GM12874 (cell line): ENCODE data around the gene FKBP1C.
"Not testable (repeated sequence)": the region's sequence is repeated elsewhere in the genome, so short reads cannot be mapped to it uniquely, and the experiment has no call there.

ENCODE experiments used
- CTCF ChIP-seq: IDR thresholded peaks from 2 replicates; pipeline ENCODE4 v1.5.1; 2011; ENCODE audit warnings: low read depth, mild to moderate bottlenecking, control low read depth, low read length, moderate library complexity; ENCODE audit not compliant: insufficient read depth

The FKBP1C gene

GRCh38 chr6:63211343-63211742, at the start of gene FKBP1C:
Gene FKBP1C, plus strand, starts transcription at chr6:63211469.
- TF ChIP-seq CTCF: not testable (repeated sequence)

GRCh38 chr6:63174173-63174572, 37.1 kb upstream of the FKBP1C start:
- no peak for TF ChIP-seq CTCF

GRCh38 chr6:63176181-63176580, 35.1 kb upstream of the FKBP1C start:
- TF ChIP-seq CTCF: no peak

GRCh38 chr6:63180367-63180766, 30.9 kb upstream of the FKBP1C start:
- TF ChIP-seq CTCF: no peak

- no peak for TF ChIP-seq CTCF
These were observed 24.3 kb upstream of the FKBP1C start for GRCh38 chr6:63186970-63187369.

- TF ChIP-seq CTCF: no peak
These were observed 22.4 kb upstream of the FKBP1C start for GRCh38 chr6:63188828-63189227.

GRCh38 chr6:63193324-63193723, 17.9 kb upstream of the FKBP1C start:
- no peak for TF ChIP-seq CTCF

- TF ChIP-seq CTCF: no peak
These were observed 13.5 kb upstream of the FKBP1C start for GRCh38 chr6:63197741-63198140.
